Activated effector memory CD4-positive, alpha-beta T cell treated with anti-CD3 and anti-CD28 coated beads, Interleukin-2, amount 50 U/mL, for 16 hours (primary cell): ENCODE measurements around the gene WRNIP1.
"Not testable (repeated sequence)": the region's sequence is repeated elsewhere in the genome, so short reads cannot be mapped to it uniquely, and the experiment has no call there.

Experiments
- DNase-seq: peaks from one replicate; pipeline ENCODE4 v3.0.0-alpha.2; 2020

The WRNIP1 gene

GRCh38 chr6:2790588-2791449 is 25.6 kb downstream of the WRNIP1 start:
- DNase-seq, result peak; percentile 79

GRCh38 chr6:2791450-2791974 is 26.3 kb downstream of the WRNIP1 start:
- DNase-seq, result no peak

- no peak for DNase-seq
These were observed 27.3 kb downstream of the WRNIP1 start for GRCh38 chr6:2792330-2793110.

- no peak for DNase-seq
These were observed 28.4 kb downstream of the WRNIP1 start for GRCh38 chr6:2793534-2794151.

GRCh38 chr6:2794171-2794730 is 29.1 kb downstream of the WRNIP1 start:
- DNase-seq, result no peak

- DNase-seq, result no peak
These were observed 30.0 kb downstream of the WRNIP1 start for GRCh38 chr6:2795162-2795561.

- DNase-seq, result no peak
These were observed 30.8 kb downstream of the WRNIP1 start for GRCh38 chr6:2795956-2796355.

GRCh38 chr6:2796861-2797260 is 31.7 kb downstream of the WRNIP1 start:
- DNase-seq, result no peak

GRCh38 chr6:2797564-2798031 is 32.4 kb downstream of the WRNIP1 start:
- DNase-seq, result no peak

- DNase-seq, result no peak
These were observed 33.5 kb downstream of the WRNIP1 start for GRCh38 chr6:2798586-2799134.

GRCh38 chr6:2799936-2800527 is 34.8 kb downstream of the WRNIP1 start:
- no peak for DNase-seq

GRCh38 chr6:2800552-2801316 is 35.5 kb downstream of the WRNIP1 start:
- no peak for DNase-seq

GRCh38 chr6:2801687-2802086 is 36.5 kb downstream of the WRNIP1 start:
- not testable (repeated sequence) for DNase-seq

- no peak for DNase-seq
These were observed 37.4 kb downstream of the WRNIP1 start for GRCh38 chr6:2802521-2803060.

- no peak for DNase-seq
These were observed 38.7 kb downstream of the WRNIP1 start for GRCh38 chr6:2803731-2804429.

- DNase-seq, result no peak
These were observed 39.3 kb downstream of the WRNIP1 start for GRCh38 chr6:2804516-2804915.

GRCh38 chr6:2805031-2805430 is 39.8 kb downstream of the WRNIP1 start:
- DNase-seq, result no peak

- no peak for DNase-seq
These were observed 41.5 kb downstream of the WRNIP1 start for GRCh38 chr6:2806644-2807043.

- DNase-seq, result no peak
These were observed 42.3 kb downstream of the WRNIP1 start for GRCh38 chr6:2807342-2808090.

- DNase-seq, result no peak
These were observed 43.8 kb downstream of the WRNIP1 start for GRCh38 chr6:2809015-2809414.
